ENCODE measurements around the gene CCDC85C. TPM values are rescaled to one million over a fixed set of nuclear protein-coding genes. Genes with fewer than 3 reads are reported as not detected.

The CCDC85C gene
- total RNA-seq, 4 donors from 2014 or later, result 0.34 to 1.7 (median 0.80) TPM

- TF ChIP-seq CTCF (IDR thresholded peaks at IDR 0.05; ENCODE audit: low read depth), result no peak
Observed at GRCh38 chr14:99628887-99629618, 25.0 kb upstream of the CCDC85C start.

DNA sequence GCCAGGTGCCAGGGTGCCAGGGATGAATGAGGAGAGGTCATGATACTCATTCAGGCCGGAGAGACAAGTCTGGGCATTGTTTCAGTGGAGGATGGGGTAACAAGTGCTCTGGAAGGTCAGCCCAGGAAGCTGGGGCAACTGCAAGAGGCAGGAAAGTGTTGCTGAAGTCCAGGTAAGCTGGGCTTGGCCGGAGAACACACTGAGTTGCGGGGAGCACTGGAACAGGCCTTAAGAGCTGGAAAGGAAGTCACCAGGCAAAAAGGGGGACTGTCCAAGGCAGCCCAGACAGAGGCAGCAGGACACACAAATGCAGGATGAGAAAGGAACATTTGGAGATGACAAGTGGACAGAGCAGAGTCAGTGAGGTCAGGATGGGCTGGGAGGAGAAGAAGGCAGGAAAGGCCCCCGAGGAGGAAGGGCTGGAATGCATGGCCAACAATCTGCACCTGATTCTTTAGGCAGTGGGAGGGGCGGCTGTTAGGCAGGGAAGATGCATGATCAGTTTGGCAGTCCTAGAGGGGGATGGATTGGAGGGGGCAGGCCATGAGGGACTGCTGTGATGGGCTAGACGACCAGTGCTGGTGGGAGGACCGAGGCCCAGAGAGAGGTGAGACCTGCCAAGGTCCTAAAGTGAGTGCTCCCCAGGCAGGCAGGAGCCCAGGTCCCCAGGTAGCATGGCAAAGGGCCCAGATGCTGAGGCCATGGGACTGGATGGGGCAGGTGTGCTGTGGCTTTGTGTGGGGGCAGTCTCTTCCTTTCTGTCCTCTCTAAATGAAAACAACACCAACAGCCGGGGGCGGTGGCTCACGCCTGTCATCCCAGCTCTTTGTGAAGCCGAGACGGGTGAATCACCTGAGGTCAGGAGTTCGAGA is 23.7 kb upstream of the CCDC85C start:
- no peak for TF ChIP-seq CTCF (IDR thresholded peaks at IDR 0.05; ENCODE audit: low read depth)

DNA sequence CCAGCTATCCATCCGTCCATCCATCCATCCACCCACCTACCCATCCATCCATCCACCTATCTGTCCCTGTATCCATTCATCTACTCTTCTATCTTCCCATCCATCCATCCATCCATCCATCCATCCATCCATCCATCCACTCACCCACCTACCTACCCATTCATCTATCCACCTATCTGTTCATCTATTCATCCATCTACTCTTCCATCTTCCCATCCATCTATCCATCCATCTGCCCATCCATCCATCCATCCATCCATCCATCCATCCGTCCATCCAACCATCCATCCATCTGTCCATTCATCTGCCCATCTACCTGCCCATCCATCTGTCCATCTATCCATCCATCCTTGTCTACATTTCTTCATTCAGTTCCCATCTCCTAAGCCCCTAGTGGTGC is 23.1 kb upstream of the CCDC85C start:
- TF ChIP-seq CTCF (IDR thresholded peaks at IDR 0.05; ENCODE audit: low read depth), result no peak

DNA sequence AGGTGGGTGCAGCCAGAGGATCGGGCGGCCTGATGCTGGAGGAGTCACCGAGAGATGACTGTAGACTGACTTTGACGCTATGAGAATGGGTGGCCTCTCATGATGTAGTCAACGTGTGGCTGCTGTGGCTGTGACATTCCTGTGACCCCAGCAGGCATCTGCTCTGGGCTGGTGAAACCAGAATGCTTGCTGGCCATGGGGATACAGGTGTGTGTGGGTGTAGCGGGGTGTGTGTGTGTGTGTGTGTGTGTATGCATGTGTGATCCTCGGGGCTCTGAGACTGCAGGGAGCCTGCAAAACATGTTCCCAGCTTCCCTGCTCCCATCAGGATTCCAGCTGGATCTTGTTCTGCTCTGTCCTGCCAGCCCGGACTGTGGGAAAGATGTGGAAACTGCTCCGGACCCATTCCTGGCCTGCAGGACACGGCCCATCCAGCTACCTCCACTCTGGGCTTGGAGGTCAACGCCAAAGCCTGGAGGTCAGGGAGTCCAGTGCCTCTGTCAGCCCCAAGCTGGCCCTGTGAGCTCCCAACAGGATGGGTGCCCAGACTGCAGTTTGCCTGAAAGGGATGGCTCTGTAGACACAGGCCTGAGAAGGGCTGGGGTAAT is 22.1 kb upstream of the CCDC85C start:
- TF ChIP-seq CTCF (IDR thresholded peaks at IDR 0.05; ENCODE audit: low read depth), result no peak

DNA sequence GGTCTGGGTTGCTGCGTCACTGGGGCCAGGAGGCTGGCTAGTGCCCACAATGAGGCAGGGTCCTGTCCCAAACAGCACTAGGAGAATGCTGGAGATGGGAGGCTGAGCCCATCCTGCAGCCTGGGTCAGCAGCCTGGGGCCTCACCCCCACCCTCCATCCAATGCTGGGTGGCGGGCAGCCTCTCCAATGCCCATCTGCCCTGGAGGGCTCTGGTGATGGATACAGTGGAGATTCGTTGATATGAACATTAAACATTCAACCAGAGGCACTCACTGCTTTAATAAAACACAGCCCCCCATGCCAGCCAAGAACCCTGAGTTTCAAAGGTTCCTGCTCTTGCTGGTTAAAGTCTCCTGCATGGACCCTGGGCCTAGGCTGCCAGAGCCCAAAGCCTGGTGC is 21.5 kb upstream of the CCDC85C start:
- TF ChIP-seq CTCF (IDR thresholded peaks at IDR 0.05; ENCODE audit: low read depth), result no peak

DNA sequence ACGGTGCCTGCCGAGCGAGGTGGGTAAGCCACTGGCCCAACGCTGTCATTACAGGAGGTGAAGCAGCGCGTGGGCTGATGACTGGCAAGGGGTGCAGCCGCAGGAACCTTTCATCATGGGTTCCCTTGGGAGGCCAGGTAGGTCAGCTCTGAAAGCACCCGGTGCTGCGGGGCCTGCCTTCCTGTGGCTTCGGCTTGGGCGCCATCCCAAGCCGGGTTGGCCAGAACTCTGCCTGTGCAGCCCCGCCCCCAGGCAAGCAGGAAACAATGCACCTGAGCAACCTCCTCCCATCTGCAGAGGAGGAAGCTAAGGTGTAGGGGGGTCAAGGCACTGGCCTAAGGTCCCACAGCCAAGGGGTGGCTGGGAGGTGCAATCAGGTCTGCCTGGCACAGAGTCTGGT is 21.0 kb upstream of the CCDC85C start:
- TF ChIP-seq CTCF (IDR thresholded peaks at IDR 0.05; ENCODE audit: low read depth), result no peak

- TF ChIP-seq CTCF (IDR thresholded peaks at IDR 0.05; ENCODE audit: low read depth), result no peak
Observed at GRCh38 chr14:99624024-99624423, 20.0 kb upstream of the CCDC85C start.

Data from subcutaneous adipose tissue (tissue), 4 donors.